HepG2 (cell line): ENCODE data around the gene MAPK11. TPM values are rescaled to one million over a fixed set of nuclear protein-coding genes. Genes with fewer than 3 reads are reported as not detected.

Experiments
- HMGXB4 ChIP-seq, 2 experiments: sonication (generic) in 1 of 2; formaldehyde crosslinking in 1 of 2; IDR thresholded peaks; 2 replicates each; pipeline versions ENCODE4 v1.4.0 to v1.6.1; 2018 to 2020; ENCODE audit warnings: missing genetic modification reagents in 2 of 2, borderline replicate concordance in 1 of 2, low read depth in 1 of 2, mild to moderate bottlenecking in 1 of 2, missing biosample characterization in 1 of 2
- IRX3 ChIP-seq: sonication (generic); formaldehyde crosslinking; IDR thresholded peaks from 2 replicates; pipeline ENCODE4 v1.8.1; 2023; ENCODE audit warnings: mild to moderate bottlenecking, low read depth, missing genetic modification reagents, borderline replicate concordance
- KMT2B ChIP-seq: IDR thresholded peaks from 2 replicates; pipeline ENCODE4 v1.6.1; 2016; ENCODE audit warnings: missing genetic modification reagents, missing compliant biosample characterization
- MED1 ChIP-seq: sonication (generic); formaldehyde crosslinking; IDR thresholded peaks from 2 replicates; pipeline ENCODE4 v1.4.0; 2020; ENCODE audit warnings: missing genetic modification reagents
- SNAPC4 ChIP-seq: sonication (generic); formaldehyde crosslinking; IDR thresholded peaks from 2 replicates; pipeline ENCODE4 v1.4.0; 2020; ENCODE audit warnings: mild to moderate bottlenecking, missing genetic modification reagents
- ZBTB40 ChIP-seq, 2 experiments: fragments of 450-650 bp in 1 of 2; sonication (generic) in 1 of 2; formaldehyde crosslinking in 1 of 2; IDR thresholded peaks; 2 replicates each; pipeline versions ENCODE4 v1.6.1 to v1.8.0; 2016 to 2022; ENCODE audit warnings: antibody characterized with exemption in 1 of 2, mild to moderate bottlenecking in 1 of 2, missing genetic modification reagents in 1 of 2
- ZNF614 ChIP-seq: IDR thresholded peaks from 2 replicates; pipeline ENCODE4 v1.6.1; 2018; ENCODE audit warnings: missing biosample characterization, missing genetic modification reagents, inconsistent platforms, borderline replicate concordance
- ZNF691 ChIP-seq: sonication (generic); formaldehyde crosslinking; IDR thresholded peaks from 2 replicates; pipeline ENCODE4 v1.4.0; 2020; ENCODE audit warnings: missing genetic modification reagents, low read depth, mild to moderate bottlenecking, borderline replicate concordance
- polyA plus RNA-seq, 8 experiments: library from polyadenylated mRNA; depleted of rRNA in 3 of 8; stranded (reverse) in 7 of 8; unstranded in 1 of 8; fragments of >200 nt; fragmentation: Illumina TruSeq in 4 of 8; extraction: Trizol in 4 of 8; gene quantifications; 2 replicates each; pipeline versions ENCODE4 v1.2.1 to v1.2.3, GENCODE V29; 2011 to 2016; ENCODE audit warnings: low read depth in 4 of 8, missing spikeins in 1 of 8, mixed read lengths in 1 of 8; ENCODE audit not compliant: insufficient read depth in 1 of 8
- total RNA-seq, 5 experiments: library from RNA; depleted of rRNA; stranded (reverse); fragments of >200 nt; fragmentation: Illumina TruSeq; extraction: Trizol; gene quantifications; 2 replicates each; pipeline ENCODE4 v1.2.3, GENCODE V29; 2016; ENCODE audit warnings: low read depth in 1 of 5

The MAPK11 gene
- total and polyA plus RNA-seq, 2 of the 13 experiments (the other 11 are each of a cell fraction or from before 2014, with no cell fraction given): 0.15 to 0.17 TPM

- TF ChIP-seq ZBTB40 (IDR thresholded peaks at IDR 0.05) (no peak), ZBTB40 (CRISPR knock-in tag; IDR thresholded peaks at IDR 0.05) (0 out of 2 replicates have a peak, but pooled peaks have one; percentile 34), MED1 (CRISPR knock-in tag) (peak; percentile 66), SNAPC4 (no peak), HMGXB4 (CRISPR knock-in tag; IDR thresholded peaks at IDR 0.05; ENCODE audit: borderline replicate concordance in 1 of 2, low read depth in 1 of 2) (0 out of 4 replicates have a peak, but pooled peaks of 1 of the 2 experiments have one; percentile 22), IRX3 (CRISPR knock-in tag) (no peak), ZNF691 (CRISPR knock-in tag) (0 out of 2 replicates have a peak, but pooled peaks have one; percentile 30), KMT2B (CRISPR knock-in tag) (no peak), ZNF614 (CRISPR knock-in tag) (no peak)
Measured at GRCh38 chr22:50314455-50315288, 44.5 kb upstream of the MAPK11 start (continued).
